Measurements from ENCODE around the gene ZBP1. TPM values are rescaled to one million over a fixed set of nuclear protein-coding genes. Genes with fewer than 3 reads are reported as not detected.

ZBP1 gene
- polyA plus RNA-seq, 5 donors: 0.08 to 0.37 (median 0.13) TPM

DNA sequence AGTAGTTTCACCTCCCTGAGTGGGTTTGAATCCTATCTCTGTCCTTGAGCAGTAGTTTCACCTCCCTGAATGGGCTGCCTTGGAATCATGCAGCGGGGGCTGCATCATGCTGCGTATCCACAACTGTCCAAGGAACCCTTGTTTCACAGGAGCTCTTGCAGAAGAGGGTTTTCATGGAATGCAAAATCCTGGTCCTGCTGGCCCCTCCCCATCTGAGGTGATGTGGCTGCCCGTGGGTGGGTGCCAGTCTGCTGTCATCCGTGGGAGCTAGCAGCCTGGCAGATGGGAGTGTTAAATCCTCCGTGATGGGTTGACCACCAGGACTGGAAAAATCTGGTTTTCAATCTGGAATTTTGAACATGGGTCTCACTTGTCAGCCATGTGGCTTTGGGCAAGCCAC, 21.7 kb downstream of the ZBP1 start:
- DNase-seq: no peak

DNA sequence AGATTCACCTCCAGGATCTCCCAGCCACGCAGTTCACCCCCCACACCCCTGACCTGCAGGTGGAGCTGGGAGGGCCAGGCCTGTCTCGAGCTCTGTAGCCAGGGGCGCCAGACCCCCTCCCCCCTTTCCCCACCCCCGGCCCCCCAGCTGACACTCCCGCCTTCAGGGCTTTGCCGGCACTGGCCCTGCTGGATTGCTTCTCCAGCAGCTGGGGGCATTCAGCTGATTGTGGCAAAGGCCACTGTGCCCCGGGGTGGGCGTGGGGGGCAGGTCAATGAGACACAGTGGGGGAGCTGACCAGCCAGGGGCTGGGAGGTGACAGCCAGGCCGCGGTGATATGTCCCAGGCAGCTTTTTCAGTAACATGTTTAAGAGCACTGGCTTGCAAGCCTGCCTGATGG, 22.2 kb downstream of the ZBP1 start:
- no peak for DNase-seq

DNA sequence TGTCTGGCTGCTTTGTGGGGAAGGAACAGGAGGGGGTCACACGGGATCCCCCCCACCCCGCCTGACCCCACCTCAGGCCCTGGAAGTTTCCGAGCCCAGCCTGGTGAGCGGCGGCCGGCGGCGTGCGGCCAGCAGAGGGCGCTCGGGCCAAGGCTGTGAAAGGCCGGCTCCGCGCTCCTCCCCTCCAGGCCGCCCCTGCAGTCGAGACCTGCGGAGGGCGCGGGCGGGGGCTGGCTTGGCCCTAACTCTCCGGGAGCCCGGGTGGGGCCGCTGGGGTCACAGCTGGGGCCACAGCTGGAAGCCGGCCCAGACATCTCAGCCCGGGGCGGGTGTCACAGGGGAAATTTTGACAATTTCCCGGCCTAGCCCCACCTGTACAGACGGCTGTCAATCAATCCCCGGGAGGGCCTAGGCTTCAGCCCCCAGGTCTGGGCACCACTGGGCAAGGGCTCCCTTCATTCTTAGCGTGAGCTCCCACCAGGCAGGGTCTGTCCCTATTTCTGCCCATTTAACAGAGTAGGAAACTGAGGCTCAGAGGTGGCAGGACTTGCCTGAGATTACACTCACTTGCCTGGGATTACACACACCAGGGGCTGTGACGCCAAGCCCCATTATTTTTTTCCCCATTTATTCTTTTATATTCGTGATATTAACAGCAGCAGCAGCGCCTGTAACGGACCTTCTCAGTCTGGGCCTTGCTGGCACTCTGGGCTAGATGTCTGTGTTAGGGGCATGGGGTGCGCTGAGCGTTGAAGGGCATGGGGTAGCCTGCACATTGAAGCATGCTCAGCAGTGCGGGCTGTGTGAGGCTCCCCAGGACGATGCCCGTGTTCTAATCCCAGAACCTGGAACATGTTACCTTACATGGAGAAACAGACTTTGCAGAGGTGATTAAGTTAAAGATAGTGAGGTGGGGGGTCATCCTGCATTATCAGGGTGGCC, 23.0 kb downstream of the ZBP1 start:
- DNase-seq: peak; percentile 45 to 47

- no peak for DNase-seq
Measured at GRCh38 chr20:57596358-57596757, 23.9 kb downstream of the ZBP1 start.

DNA sequence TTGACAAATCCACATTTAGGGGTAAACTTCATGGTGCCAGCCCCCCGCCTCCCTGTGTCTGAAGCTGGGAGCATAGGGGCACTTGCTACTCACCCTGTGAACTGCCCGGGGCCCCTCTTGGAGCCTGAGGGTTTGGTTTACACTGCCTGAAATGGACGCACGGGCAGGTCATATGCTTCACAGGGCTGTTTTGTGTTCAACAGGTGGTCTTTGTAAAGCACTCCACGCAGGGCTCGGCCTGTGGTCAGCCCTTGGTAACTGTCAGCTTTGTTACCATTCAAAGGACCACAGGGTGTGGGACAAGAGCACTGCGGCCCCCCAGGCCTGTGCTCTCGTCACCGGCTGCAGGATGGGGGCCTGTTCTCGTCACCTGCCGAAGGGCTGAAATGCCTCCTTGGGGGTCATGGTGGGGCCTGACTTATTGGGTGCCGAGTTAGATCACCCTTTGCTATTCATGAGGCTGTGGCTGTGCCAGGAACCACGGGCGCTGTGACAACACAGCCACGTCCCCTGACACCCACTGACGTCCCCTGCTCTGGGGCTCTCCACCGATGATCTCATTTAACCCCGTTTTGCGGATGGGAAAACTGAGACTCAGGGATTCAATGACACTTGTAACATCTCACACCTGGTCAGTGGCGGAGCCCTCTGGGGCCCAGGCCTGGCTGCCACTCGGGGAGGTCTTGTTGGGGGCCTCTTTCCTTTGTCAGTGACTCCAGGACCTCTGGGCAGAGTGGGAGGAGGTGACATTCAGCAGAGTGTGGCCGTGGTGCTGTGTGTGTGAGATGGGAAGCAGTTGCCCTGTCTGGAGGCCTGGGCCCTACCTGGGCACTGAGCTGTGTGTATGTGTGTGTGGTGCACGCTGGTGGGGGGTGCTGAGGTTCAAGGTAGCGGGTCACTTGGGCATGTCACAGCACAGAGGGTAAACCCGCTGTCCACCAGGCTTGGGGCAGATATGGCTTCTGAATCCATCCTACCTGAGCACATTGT, 24.9 kb downstream of the ZBP1 start:
- DNase-seq: no peak

DNA sequence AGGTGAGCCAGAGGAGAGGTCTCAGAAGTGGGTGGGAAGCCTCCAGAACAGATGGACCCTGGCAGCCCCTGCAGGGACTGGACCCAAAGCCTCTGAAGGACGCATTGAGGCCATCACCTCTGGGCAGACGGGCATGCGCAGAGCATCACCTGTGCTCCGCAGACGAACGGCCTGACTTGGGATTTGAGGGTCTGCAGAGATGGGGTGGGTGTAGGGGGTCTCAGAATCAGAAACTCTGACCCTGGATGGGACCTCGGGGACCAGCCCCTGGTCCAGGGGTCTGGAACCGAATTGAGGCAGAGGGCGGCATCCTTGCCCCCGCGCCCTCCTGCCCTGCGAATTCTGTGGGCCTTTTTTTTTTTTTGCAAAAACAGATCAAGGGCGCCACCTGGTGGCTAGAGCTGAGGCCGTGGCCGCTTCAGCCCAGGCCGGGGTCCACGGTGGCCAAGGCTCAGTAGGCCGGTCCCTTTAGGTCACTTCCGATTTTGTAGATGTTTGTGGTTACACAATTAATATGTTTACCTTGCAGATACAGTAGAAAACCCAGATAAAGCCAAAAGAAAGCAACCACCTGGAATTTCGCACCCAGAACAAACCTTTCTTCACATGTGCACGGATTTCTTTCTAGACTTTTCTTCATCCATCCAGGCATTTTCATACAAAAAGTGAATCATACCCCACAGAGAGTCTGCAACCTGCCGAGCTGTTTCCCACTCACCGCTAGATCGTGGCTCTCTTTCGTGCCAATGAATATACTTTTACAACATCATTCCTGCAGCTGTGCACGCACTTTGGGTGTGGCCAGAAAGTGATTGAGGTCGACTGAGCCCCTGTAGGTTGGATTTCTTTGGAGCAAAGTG, 25.9 kb downstream of the ZBP1 start:
- DNase-seq: peak; percentile 34 to 45

DNA sequence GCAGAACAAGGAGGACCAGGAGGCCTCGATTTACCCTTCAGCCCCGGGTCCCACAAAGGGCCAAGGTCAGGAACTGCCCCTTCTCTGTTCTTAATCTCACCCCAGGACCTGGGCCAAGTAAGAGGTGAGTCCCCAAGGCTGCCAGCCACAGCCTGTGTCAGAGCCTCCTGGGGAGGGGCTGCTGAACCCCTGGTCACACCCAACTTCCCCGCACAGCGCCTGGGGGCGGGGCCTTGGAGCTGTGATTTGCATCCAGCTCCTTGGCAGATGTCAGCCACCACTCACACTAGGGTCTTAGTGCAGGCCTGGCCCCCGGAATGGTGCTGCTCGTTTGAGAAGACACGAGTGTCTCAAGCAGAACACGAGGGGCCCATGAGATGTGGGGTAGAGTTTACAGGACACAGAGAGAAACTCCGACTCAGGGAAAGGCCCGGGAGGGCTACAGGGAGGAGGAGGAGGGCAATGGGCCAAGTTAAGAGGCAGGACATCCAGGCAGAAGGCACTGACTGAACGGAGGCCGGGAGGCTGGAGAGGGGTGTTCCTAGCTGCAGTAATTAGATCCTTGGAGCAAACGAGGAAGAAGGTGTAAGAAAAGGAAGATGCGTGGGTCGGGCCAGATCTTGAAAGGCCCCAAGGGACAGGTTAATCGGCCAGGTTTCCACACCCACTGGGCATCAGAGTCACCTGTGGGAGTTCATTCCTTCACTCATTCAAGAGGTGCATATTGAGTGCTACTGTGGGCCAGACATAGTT, 26.9 kb downstream of the ZBP1 start:
- DNase-seq: no peak

DNA sequence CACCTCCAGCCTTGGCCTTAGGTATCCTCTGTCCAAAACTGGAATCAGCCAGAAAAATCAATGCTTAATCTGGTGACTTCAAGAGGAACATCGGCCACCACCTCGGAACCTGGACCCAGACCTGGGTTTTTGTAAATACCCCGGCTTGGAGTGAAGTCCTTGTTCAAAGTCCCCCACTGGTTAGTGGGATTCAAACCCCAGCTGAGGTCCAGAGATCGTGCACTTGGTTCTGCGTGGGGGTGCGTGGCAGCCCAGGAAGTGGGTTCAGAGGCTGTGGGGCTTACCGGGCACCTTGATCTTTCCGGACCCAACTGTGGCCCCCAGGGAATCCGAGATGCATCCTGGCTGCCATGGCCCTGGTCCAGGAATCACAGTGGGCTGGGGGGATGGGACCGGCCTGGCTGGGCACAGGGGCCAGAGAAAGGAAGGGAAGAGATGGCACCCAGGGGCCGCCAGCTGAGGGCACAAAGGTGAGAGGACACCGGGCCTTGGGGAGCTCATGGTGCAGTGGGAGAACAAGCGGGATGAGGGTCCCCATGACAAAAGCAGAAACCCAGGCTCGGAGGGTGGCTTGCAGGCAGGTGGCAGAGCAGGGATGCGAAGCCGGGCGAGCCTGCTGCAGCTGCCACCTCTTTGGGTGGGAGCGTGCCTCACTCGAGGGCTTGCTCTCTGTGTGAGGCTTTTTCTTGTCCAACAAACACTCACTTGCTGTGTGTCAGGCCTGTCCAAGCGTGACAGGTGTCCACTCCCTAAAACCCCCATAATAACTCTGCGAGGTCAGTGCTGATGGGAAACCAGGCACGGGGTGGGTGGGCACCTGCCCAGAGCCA, 27.7 kb downstream of the ZBP1 start:
- DNase-seq: no peak

DNA sequence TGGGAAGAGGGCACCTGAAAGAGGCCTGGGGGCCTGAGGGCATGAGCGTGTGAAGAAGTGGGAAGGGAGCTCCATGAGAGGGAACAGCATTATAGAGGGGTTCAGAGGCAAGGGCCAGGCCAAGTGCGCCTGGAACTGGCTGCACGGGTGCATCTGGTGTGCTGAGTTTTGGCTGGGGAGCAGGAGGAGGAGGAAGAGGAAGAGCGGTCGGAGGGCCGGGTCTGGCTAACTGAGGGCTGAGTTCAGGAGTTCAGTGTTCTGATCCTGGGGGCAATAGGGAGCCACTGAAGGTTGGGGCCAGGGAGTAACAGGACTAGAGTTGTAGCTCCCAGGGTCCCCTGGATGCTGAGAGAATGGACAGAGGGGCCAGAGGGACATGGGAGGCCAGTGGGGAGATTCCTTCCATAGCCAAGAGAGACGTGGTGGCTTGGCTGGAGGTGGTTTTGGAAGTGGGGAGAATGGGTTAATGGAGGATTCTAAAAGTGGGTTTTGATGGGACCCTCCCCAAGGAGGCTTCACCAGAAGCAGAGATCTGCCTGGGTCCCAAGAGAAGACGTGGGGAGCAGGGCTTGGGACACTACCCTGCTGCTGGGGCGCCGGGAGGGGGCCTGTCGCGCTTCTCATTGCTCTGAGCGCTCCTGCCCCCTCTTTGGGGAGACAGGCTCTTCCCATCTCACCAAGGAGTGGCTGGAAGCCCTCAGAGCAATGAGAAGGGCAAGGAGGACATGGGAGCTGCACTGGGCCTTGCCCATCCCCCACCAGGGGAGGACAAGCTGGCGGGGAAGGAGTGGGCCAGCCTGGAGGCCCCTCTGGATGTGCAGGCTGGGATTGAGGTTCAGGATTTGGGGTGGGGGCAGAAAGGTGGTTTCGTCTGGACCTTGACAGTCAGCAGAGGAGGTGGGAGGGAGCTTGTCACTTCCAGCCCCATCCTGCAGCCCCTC, 28.7 kb downstream of the ZBP1 start:
- no peak for DNase-seq

DNA sequence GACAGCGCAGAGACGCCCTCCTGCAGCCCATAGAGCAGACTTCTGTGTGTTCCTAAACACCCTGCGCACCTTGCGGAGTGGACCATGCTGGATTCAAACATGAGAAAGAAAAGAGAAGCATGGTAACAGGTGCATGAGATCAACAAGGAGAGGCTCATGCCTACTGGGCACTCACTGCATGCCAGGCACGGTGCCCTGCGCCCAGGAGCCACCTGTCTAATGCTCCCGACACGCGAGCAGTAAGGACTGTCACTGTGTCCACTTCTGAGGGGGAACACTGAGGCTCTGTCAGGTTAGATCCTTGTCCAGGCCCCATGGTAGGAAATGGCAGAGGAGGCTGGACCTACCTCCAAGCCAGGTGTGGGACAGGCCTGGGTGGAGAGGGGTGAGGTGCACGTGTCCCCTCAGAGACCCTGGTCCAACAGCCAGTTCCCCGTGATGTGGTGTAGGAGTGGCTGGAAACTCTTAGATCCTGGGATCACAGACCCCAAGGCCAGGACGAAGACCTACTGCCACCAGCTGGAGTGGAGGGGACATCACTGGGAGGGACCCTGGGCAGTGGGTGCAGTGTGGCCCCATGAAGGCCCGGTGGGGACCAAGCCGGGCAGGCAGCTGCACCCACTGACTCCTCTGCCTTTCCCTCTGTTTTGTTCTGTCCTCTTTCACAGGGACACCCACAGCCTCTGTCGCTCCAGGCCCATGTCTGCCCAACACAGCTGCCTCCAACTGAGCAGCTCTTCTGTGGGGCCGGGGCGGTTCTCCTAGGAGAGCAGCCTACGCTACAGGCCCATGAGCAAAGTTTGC, 29.5 kb downstream of the ZBP1 start:
- DNase-seq: no peak

- no peak for DNase-seq
Measured at GRCh38 chr20:57589728-57590484, 30.3 kb downstream of the ZBP1 start.

DNA sequence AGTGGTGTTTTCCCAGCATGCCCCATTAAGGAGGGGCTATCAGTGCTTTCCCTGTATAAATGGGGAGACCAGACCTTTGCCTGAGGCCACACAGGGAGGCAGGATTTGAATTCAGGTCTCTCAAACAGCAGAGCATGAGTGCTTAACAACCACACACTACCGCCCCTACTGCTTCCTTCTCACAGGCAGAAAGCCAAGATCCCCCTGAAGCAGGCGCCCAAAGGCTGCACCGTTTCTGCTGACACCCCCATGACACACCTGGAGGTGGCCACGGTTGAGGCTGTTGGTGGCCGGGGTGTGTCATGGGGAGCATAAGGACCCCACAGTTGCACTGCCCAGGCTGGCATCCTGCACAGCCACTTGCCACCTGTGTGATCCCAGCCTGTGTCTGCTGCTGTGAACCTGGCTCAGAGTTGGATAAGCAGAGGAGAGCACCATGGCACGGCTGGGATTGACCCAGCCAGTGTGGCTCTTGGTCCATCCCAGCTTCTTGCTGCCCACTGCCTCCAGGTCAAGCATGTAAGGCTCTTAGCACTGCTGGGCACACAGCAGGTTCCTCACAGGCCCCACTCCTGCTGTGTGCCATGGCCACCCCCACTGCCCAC, 31.0 kb downstream of the ZBP1 start:
- no peak for DNase-seq

DNA sequence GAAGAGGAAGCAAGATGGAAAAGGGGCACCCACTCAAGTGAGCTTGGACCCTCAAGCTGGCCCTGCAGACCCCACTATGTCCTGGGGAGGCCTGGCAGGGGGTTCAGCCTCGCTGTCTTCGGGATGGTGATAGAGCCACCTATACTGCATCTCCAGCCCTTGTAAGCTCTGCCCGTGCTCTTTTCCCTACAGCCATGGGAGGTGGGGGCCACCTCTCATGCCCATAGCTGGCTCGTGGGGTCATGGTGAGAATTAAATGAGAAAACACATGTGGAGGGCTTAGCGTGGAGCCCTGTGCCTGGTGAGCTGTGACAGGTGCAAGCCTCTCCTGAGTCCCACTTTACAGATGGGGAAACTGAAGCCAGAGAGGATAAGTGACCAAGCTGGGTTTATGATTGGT, 31.6 kb downstream of the ZBP1 start:
- DNase-seq: no peak

DNA sequence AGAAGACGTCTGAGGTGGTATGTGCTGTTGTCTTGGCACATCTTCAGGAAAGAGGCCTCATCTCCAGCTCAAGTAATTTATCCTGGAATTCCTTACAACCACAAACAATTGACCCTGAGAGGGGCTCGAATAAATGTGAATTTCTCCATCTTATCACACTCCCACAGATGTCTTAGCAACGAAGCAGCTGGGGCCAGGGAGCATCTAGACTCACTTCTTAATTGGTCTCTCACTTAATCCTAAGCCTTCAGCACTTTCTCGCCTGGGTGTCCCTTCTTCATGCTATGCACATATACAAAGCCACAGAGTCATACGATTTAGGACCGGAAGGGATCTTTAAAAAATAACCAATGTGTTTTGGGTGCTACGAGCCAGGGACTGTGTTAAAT, 32.2 kb downstream of the ZBP1 start:
- no peak for DNase-seq

- no peak for DNase-seq
Measured at GRCh38 chr20:57587278-57587988, 32.8 kb downstream of the ZBP1 start.

GRCh38 chr20:57586943-57587277, 33.3 kb downstream of the ZBP1 start:
- DNase-seq: no peak

Measured in right lung (tissue), 5 donors.